Activated B cell treated with CpG ODN at 0.5 μM for 24 hours (primary cell): ENCODE results near the gene PDCD1. TPM values are rescaled to one million over a fixed set of nuclear protein-coding genes. Genes with fewer than 3 reads are reported as not detected.

ENCODE experiments used
- ATAC-seq: fragments of 200-7000 bp; cut with Tn5 transposase; one replicate; pipeline ENCODE4 v1.10.0; 2021; ENCODE audit warnings: low read depth, mild to moderate bottlenecking, moderate library complexity
- CTCF ChIA-PET: fragments of 350-600 bp; sonication (Branson Sonifier 250); formaldehyde crosslinking; loops from one replicate; lab custom pipeline; 2021; ENCODE audit warnings: antibody characterized with exemption; lab: Charles Lee
- POLR2A ChIA-PET: fragments of 350-600 bp; sonication (Branson Sonifier 250); formaldehyde crosslinking; loops from one replicate; lab custom pipeline; 2021; ENCODE audit warnings: antibody characterized with exemption; lab: Charles Lee
- DNase-seq: peaks from one replicate; pipeline ENCODE4 v3.0.0; 2022
- H3K27ac Mint-ChIP-seq: one replicate; pipeline ENCODE4 v1.8.0; 2020; ENCODE audit warnings: mixed read lengths
- H3K27me3 Mint-ChIP-seq: one replicate; pipeline ENCODE4 v1.8.0; 2021; ENCODE audit warnings: mixed read lengths
- H3K36me3 Mint-ChIP-seq: one replicate; pipeline ENCODE4 v1.8.0; 2021; ENCODE audit warnings: low read depth, mixed read lengths
- H3K4me1 Mint-ChIP-seq: one replicate; pipeline ENCODE4 v1.8.0; 2021; ENCODE audit warnings: mixed read lengths
- H3K4me3 Mint-ChIP-seq: one replicate; pipeline ENCODE4 v1.8.0; 2020; ENCODE audit warnings: mild to moderate bottlenecking, mixed read lengths
- H3K9me3 Mint-ChIP-seq: one replicate; pipeline ENCODE4 v1.8.0; 2020; ENCODE audit warnings: mixed read lengths
- intact Hi-C: fragments of 100-400 bp; cut with micrococcal nuclease; formaldehyde crosslinking; loops from one replicate; pipeline ENCODE4 v1.15.1; 2024
- total RNA-seq: library from RNA; stranded (reverse); gene quantifications from 2 replicates; pipeline ENCODE4 v1.2.3, GENCODE V29; 2022
- TF ChIP-seq, protein P1 (sequence below): fragments of 200-600 bp; IDR thresholded peaks from one replicate; pipeline ENCODE4 v1.8.0; 2022; ENCODE audit warnings: antibody characterized with exemption, mild to moderate bottlenecking

The PDCD1 gene
- total RNA-seq, 1 donor from 2014 or later, result 3.5 TPM

DNA sequence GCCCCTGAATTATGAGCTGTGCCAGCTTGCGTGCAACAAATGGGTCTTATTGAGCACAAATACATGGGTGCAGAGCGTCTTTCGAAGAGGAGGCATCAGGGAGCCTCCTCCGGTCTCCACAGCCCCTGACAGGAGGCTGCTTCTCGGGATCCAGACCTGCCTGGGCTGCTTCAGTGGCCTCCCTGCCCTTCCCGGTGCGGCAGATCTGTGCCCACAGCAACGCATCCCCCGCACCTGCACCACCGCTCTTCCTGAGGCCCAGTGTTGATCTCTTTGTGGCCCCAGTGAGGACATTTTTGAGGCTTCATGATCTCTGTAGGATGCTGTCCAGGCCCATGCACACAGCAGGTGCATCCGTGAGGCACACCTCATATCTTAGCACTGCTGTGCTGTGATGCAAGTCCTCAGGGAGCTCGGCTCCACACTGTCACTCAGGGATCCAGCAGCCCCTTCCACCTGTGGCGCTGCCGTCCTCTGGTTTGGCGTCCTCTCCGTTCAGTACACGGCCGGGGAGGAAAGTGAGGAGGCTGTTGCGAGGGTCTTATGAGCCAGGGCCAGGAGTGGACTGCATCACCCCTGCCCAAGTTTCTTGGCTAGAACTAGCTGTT is 28.2 kb upstream of the PDCD1 start:
- CTCF ChIA-PET, result no interaction called here
- H3K4me3 Mint-ChIP-seq, result peak overlapping the region; percentile 59
- peaks cover 64% of the 10 kb centered on the region for H3K4me1 Mint-ChIP-seq
- DNase-seq (no peak), ATAC-seq (no peak)
- intact Hi-C loops, result loop anchor here (10.0 kb wide), 2 partner anchors 1752 to 1862 kb away; partner anchors contain the start of genes COPS9 and NDUFA10
- peak overlapping the region; percentile 69 for H3K27ac Mint-ChIP-seq
- no peaks in the 10 kb centered on the region for H3K9me3 Mint-ChIP-seq
- POLR2A ChIA-PET, result no interaction called here
- H3K27me3 Mint-ChIP-seq, result no peaks in the 10 kb centered on the region
- H3K36me3 Mint-ChIP-seq, result peaks cover 56% of the 10 kb centered on the region
- TF ChIP-seq, protein P1, sequence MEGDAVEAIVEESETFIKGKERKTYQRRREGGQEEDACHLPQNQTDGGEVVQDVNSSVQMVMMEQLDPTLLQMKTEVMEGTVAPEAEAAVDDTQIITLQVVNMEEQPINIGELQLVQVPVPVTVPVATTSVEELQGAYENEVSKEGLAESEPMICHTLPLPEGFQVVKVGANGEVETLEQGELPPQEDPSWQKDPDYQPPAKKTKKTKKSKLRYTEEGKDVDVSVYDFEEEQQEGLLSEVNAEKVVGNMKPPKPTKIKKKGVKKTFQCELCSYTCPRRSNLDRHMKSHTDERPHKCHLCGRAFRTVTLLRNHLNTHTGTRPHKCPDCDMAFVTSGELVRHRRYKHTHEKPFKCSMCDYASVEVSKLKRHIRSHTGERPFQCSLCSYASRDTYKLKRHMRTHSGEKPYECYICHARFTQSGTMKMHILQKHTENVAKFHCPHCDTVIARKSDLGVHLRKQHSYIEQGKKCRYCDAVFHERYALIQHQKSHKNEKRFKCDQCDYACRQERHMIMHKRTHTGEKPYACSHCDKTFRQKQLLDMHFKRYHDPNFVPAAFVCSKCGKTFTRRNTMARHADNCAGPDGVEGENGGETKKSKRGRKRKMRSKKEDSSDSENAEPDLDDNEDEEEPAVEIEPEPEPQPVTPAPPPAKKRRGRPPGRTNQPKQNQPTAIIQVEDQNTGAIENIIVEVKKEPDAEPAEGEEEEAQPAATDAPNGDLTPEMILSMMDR, result no peak

DNA sequence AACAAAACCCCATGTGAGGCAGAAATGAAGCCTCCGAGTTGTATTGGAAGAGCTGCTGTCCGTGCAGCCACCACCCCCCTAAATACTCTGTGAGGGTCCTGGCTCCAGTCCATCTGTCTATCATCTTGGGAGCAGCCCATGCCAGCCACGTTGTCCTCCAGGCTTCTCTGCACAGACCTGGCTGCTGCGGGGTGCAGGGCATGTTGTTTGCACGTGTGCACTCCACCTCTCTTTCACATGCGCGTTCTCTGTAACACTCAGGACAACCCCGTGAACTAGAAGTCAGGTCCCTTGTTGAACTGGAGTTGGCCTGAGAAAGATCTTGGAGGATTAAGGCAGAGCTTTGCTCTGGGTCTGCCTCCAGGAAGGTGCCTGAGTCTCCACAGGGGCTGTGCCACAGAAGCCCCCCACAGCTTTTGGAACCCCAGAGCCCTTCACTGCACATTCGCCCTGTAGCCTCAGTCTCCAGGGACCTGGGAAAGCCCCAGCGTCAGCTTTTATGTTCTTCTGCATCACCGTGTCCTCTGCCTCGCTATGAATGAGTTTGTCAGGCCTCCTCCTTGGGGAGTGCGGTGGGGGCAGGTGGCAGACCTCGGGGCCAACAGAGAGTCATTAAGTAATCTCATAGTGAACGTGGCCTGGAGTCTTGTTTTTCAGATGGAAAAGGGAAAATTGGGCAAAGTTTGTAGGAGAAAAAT is 27.4 kb upstream of the PDCD1 start:
- peaks cover 71% of the 10 kb centered on the region for H3K4me1 Mint-ChIP-seq
- intact Hi-C loops, result loop anchor here (10.0 kb wide), 2 partner anchors 1751 to 1861 kb away; partner anchors contain the start of genes COPS9 and NDUFA10
- peaks cover 54% of the 10 kb centered on the region for H3K36me3 Mint-ChIP-seq
- H3K9me3 Mint-ChIP-seq, result no peaks in the 10 kb centered on the region
- peak; percentile 4 for ATAC-seq
- DNase-seq, result no peak
- H3K4me3 Mint-ChIP-seq, result peak overlapping the region; percentile 59
- H3K27me3 Mint-ChIP-seq, result no peaks in the 10 kb centered on the region
- POLR2A ChIA-PET, result interaction anchor here (1.1 kb wide), 1 partner anchor 528 kb away, joined by 5 read pairs; no protein-coding TSS in a partner anchor
- CTCF ChIA-PET, result no interaction called here
- TF ChIP-seq, protein P1, result no peak
- H3K27ac Mint-ChIP-seq, result peak overlapping the region; percentile 69

DNA sequence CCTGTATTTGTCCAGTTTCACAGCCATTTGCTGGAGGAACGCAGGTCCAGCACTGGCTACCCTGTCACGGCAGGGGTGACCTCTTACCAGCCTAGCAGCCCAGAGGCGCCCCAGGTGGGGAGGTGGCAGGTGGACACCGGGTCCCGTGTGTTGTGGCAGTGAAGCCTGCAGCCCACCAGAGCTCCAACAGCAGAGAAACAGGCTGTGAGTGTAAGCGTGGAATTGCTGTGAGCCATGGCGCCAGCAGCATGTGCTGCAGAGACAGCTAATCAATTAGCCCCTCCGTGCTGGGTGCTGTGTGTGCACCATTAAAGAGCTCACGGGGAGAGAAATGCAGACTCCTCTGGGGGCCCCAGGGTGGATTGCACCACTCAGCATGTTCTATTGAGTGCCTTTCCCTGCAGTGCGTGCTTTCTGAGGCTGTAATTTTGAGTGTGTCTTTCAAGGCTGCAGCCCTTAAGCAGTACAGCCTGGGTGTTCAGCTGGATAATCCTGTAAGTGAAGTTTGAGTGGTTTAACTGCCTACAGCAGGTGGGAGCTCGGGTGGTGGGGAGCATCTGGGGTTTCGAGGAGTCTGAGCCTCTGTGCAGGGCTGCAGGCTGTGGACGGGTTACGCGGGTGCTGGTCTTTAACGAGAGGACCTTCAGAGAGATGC is 26.7 kb upstream of the PDCD1 start:
- DNase-seq (no peak), ATAC-seq (no peak)
- Mint-ChIP-seq H3K36me3 (peaks cover 52% of the 10 kb centered on the region), H3K27ac (no peak overlapping the region), H3K9me3 (no peaks in the 10 kb centered on the region), H3K4me1 (peaks cover 76% of the 10 kb centered on the region), H3K27me3 (no peaks in the 10 kb centered on the region), H3K4me3 (no peak overlapping the region)
- intact Hi-C loops, result loop anchor here (10.0 kb wide), 2 partner anchors 1751 to 1861 kb away; partner anchors contain the start of genes COPS9 and NDUFA10
- TF ChIP-seq, protein P1, result no peak
- CTCF ChIA-PET, result no interaction called here
- POLR2A ChIA-PET, result interaction anchor here (1.1 kb wide), 1 partner anchor 527 kb away, joined by 5 read pairs; no protein-coding TSS in a partner anchor

DNA sequence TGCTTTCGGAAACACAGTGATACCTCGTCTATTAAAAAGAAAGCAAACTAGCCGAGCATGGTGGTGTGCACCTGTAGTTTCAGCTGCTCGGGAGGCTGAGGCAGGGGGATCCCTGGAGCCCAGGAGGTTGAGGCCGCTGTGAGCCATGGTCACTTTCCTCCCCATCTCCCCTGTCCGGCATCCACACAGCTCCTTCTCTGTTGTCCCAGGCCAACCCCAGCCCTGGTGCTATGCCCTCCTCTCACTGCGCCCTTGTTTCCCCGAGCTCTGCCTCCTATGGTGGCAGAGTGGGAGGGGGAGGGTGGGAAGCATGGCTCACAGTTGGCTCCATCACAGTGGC is 26.2 kb upstream of the PDCD1 start:
- intact Hi-C loops, result loop anchor here (5.0 to 10.0 kb wide), 5 partner anchors 202 to 1860 kb away; partner anchors contain the start of genes COPS9, NDUFA10 and RNPEPL1
- DNase-seq, result no peak
- Mint-ChIP-seq H3K27ac (no peak overlapping the region), H3K27me3 (no peaks in the 10 kb centered on the region), H3K9me3 (no peaks in the 10 kb centered on the region), H3K36me3 (peaks cover 48% of the 10 kb centered on the region), H3K4me3 (no peak overlapping the region), H3K4me1 (peaks cover 76% of the 10 kb centered on the region)
- CTCF ChIA-PET, result no interaction called here
- TF ChIP-seq, protein P1, result no peak
- no peak for ATAC-seq
- POLR2A ChIA-PET, result interaction anchor here (1.1 kb wide), 1 partner anchor 527 kb away, joined by 5 read pairs; no protein-coding TSS in a partner anchor
